ENCODE measurements around the gene RBP4.

The RBP4 gene

GRCh38 chr10:93552780-93553179, 48.3 kb downstream of the RBP4 start:
- no peak overlapping the region for H3K27ac ChIP-seq (replicated peaks; ENCODE audit: low read length)
- no peak for DNase-seq (ENCODE audit: low spot score)
- H3K4me1 ChIP-seq (ENCODE audit: control insufficient read depth in 2 of 2, insufficient read depth in 1 of 2, low read depth in 1 of 2, low read length in 2 of 2), result peaks cover 0 to 4% of the 10 kb centered on the region in 2 donors
- H3K23ac ChIP-seq (ENCODE audit: low read depth, low read length, poor library complexity), result no peak overlapping the region
- H2BK15ac ChIP-seq (ENCODE audit: low read length), result no peak overlapping the region
- no peak overlapping the region for H2BK120ac ChIP-seq (ENCODE audit: low read depth, low read length)
- H2BK5ac ChIP-seq (ENCODE audit: low read length), result no peak overlapping the region
- no peak overlapping the region for H3K14ac ChIP-seq (ENCODE audit: low read length)
- no CpG with 5 or more reads among the region's 3 CpGs for WGBS, 2 donors (ENCODE audit: extremely low coverage in 2 of 2, insufficient read length in 2 of 2, insufficient replicate concordance in 1 of 2)
- H3K27me3 ChIP-seq (ENCODE audit: control insufficient read depth in 3 of 3, insufficient read depth in 3 of 3, low read depth in 1 of 3, low read length in 3 of 3), result peaks cover 0 to 3% (median 0%) of the 10 kb centered on the region in 3 experiments
- H4K91ac ChIP-seq (ENCODE audit: low read depth, low read length, poor library complexity), result no peak overlapping the region
- no peaks in the 10 kb centered on the region for H3K36me3 ChIP-seq (replicated peaks in 1 of 2; ENCODE audit: control insufficient read depth in 2 of 2, insufficient read depth in 2 of 2, low read length in 2 of 2)
- no peaks in the 10 kb centered on the region for H3K79me1 ChIP-seq (ENCODE audit: low read depth, low read length)
- no peak overlapping the region for H3K4ac ChIP-seq (ENCODE audit: low read length)
- H2BK12ac ChIP-seq (ENCODE audit: low read length), result no peak overlapping the region
- no peak overlapping the region for H4K8ac ChIP-seq (ENCODE audit: low read depth, low read length)
- no peaks in the 10 kb centered on the region for H3K9me3 ChIP-seq (replicated peaks in 1 of 2; ENCODE audit: control insufficient read depth in 2 of 2, insufficient read depth in 1 of 2, low read depth in 1 of 2, low read length in 2 of 2)
- H3K4me2 ChIP-seq (ENCODE audit: insufficient read depth, low read length, poor library complexity, severe bottlenecking), result no peak overlapping the region
- H2AK5ac ChIP-seq (ENCODE audit: low read depth, low read length), result no peak overlapping the region
- no peak overlapping the region for H3K18ac ChIP-seq (ENCODE audit: low read length)
- H2AFZ ChIP-seq (ENCODE audit: low read length), result no peak overlapping the region
- H3K4me3 ChIP-seq (ENCODE audit: low read length in 2 of 2), result no peak overlapping the region
- H3K9ac ChIP-seq (ENCODE audit: low read depth, low read length, poor library complexity), result no peak overlapping the region

- DNase-seq (ENCODE audit: low spot score), result no peak
- Histone ChIP-seq H3K4me3 (ENCODE audit: low read length in 2 of 2) (no peak overlapping the region), H3K9ac (ENCODE audit: low read depth, low read length, poor library complexity) (no peak overlapping the region), H3K4me2 (ENCODE audit: insufficient read depth, low read length, poor library complexity, severe bottlenecking) (no peak overlapping the region), H3K14ac (ENCODE audit: low read length) (no peak overlapping the region), H3K27me3 (ENCODE audit: control insufficient read depth in 3 of 3, insufficient read depth in 3 of 3, low read depth in 1 of 3, low read length in 3 of 3) (peaks cover 0 to 3% (median 0%) of the 10 kb centered on the region in 3 experiments), H3K79me1 (ENCODE audit: low read depth, low read length) (no peaks in the 10 kb centered on the region), H3K27ac (replicated peaks; ENCODE audit: low read length) (no peak overlapping the region), H3K4ac (ENCODE audit: low read length) (no peak overlapping the region), H3K36me3 (replicated peaks in 1 of 2; ENCODE audit: control insufficient read depth in 2 of 2, insufficient read depth in 2 of 2, low read length in 2 of 2) (no peaks in the 10 kb centered on the region), H2BK12ac (ENCODE audit: low read length) (no peak overlapping the region), H3K23ac (ENCODE audit: low read depth, low read length, poor library complexity) (no peak overlapping the region), H3K18ac (ENCODE audit: low read length) (no peak overlapping the region), H2AK5ac (ENCODE audit: low read depth, low read length) (no peak overlapping the region), H2AFZ (ENCODE audit: low read length) (no peak overlapping the region), H2BK5ac (ENCODE audit: low read length) (no peak overlapping the region), H4K8ac (ENCODE audit: low read depth, low read length) (no peak overlapping the region), H2BK120ac (ENCODE audit: low read depth, low read length) (no peak overlapping the region), H2BK15ac (ENCODE audit: low read length) (no peak overlapping the region), H3K4me1 (ENCODE audit: control insufficient read depth in 2 of 2, insufficient read depth in 1 of 2, low read depth in 1 of 2, low read length in 2 of 2) (peaks cover 0 to 4% of the 10 kb centered on the region in 2 donors), H3K9me3 (replicated peaks in 1 of 2; ENCODE audit: control insufficient read depth in 2 of 2, insufficient read depth in 1 of 2, low read depth in 1 of 2, low read length in 2 of 2) (peaks cover 0 to 2% of the 10 kb centered on the region in 2 donors), H4K91ac (ENCODE audit: low read depth, low read length, poor library complexity) (no peak overlapping the region)
- no CpG with 5 or more reads among the region's 4 CpGs for WGBS, 2 donors (ENCODE audit: extremely low coverage in 2 of 2, insufficient read length in 2 of 2, insufficient replicate concordance in 1 of 2)
Measured at GRCh38 chr10:93550606-93551005, 50.4 kb downstream of the RBP4 start.

GRCh38 chr10:93548376-93549071, 52.5 kb downstream of the RBP4 start:
- Histone ChIP-seq H3K23ac (ENCODE audit: low read depth, low read length, poor library complexity) (no peak overlapping the region), H3K27me3 (ENCODE audit: control insufficient read depth in 3 of 3, insufficient read depth in 3 of 3, low read depth in 1 of 3, low read length in 3 of 3) (peaks cover 0 to 3% (median 0%) of the 10 kb centered on the region in 3 experiments), H3K4me3 (ENCODE audit: low read length in 2 of 2) (no peak overlapping the region), H3K4ac (ENCODE audit: low read length) (no peak overlapping the region), H3K18ac (ENCODE audit: low read length) (no peak overlapping the region), H4K8ac (ENCODE audit: low read depth, low read length) (no peak overlapping the region), H3K36me3 (replicated peaks in 1 of 2; ENCODE audit: control insufficient read depth in 2 of 2, insufficient read depth in 2 of 2, low read length in 2 of 2) (no peaks in the 10 kb centered on the region), H3K4me2 (ENCODE audit: insufficient read depth, low read length, poor library complexity, severe bottlenecking) (no peak overlapping the region), H3K27ac (replicated peaks; ENCODE audit: low read length) (no peak overlapping the region), H2AK5ac (ENCODE audit: low read depth, low read length) (no peak overlapping the region), H2AFZ (ENCODE audit: low read length) (no peak overlapping the region), H3K9me3 (replicated peaks in 1 of 2; ENCODE audit: control insufficient read depth in 2 of 2, insufficient read depth in 1 of 2, low read depth in 1 of 2, low read length in 2 of 2) (peaks cover 0 to 2% of the 10 kb centered on the region in 2 donors), H2BK120ac (ENCODE audit: low read depth, low read length) (no peak overlapping the region), H2BK15ac (ENCODE audit: low read length) (no peak overlapping the region), H2BK5ac (ENCODE audit: low read length) (no peak overlapping the region), H2BK12ac (ENCODE audit: low read length) (no peak overlapping the region), H3K14ac (ENCODE audit: low read length) (no peak overlapping the region), H4K91ac (ENCODE audit: low read depth, low read length, poor library complexity) (no peak overlapping the region), H3K79me1 (ENCODE audit: low read depth, low read length) (no peaks in the 10 kb centered on the region), H3K9ac (ENCODE audit: low read depth, low read length, poor library complexity) (no peak overlapping the region), H3K4me1 (ENCODE audit: control insufficient read depth in 2 of 2, insufficient read depth in 1 of 2, low read depth in 1 of 2, low read length in 2 of 2) (peaks cover 0 to 2% of the 10 kb centered on the region in 2 donors)
- no CpG with 5 or more reads among the region's 5 CpGs for WGBS, 2 donors (ENCODE audit: extremely low coverage in 2 of 2, insufficient read length in 2 of 2, insufficient replicate concordance in 1 of 2)
- DNase-seq (ENCODE audit: low spot score), result no peak

- H3K4me2 ChIP-seq (ENCODE audit: insufficient read depth, low read length, poor library complexity, severe bottlenecking), result no peak overlapping the region
- H2BK15ac ChIP-seq (ENCODE audit: low read length), result no peak overlapping the region
- H2AFZ ChIP-seq (ENCODE audit: low read length), result no peak overlapping the region
- no peak overlapping the region for H4K91ac ChIP-seq (ENCODE audit: low read depth, low read length, poor library complexity)
- H2BK120ac ChIP-seq (ENCODE audit: low read depth, low read length), result no peak overlapping the region
- no peak overlapping the region for H3K14ac ChIP-seq (ENCODE audit: low read length)
- peaks cover 0 to 2% of the 10 kb centered on the region in 2 donors for H3K9me3 ChIP-seq (replicated peaks in 1 of 2; ENCODE audit: control insufficient read depth in 2 of 2, insufficient read depth in 1 of 2, low read depth in 1 of 2, low read length in 2 of 2)
- no peak overlapping the region for H3K18ac ChIP-seq (ENCODE audit: low read length)
- no peak overlapping the region for H4K8ac ChIP-seq (ENCODE audit: low read depth, low read length)
- peaks cover 0 to 2% of the 10 kb centered on the region in 2 donors for H3K4me1 ChIP-seq (ENCODE audit: control insufficient read depth in 2 of 2, insufficient read depth in 1 of 2, low read depth in 1 of 2, low read length in 2 of 2)
- no peak overlapping the region for H2AK5ac ChIP-seq (ENCODE audit: low read depth, low read length)
- no peak for DNase-seq (ENCODE audit: low spot score)
- peaks cover 0 to 9% (median 0%) of the 10 kb centered on the region in 3 experiments for H3K27me3 ChIP-seq (ENCODE audit: control insufficient read depth in 3 of 3, insufficient read depth in 3 of 3, low read depth in 1 of 3, low read length in 3 of 3)
- no peak overlapping the region for H3K4ac ChIP-seq (ENCODE audit: low read length)
- no peak overlapping the region for H3K4me3 ChIP-seq (ENCODE audit: low read length in 2 of 2)
- no peak overlapping the region for H3K23ac ChIP-seq (ENCODE audit: low read depth, low read length, poor library complexity)
- H3K9ac ChIP-seq (ENCODE audit: low read depth, low read length, poor library complexity), result no peak overlapping the region
- H3K27ac ChIP-seq (replicated peaks; ENCODE audit: low read length), result no peak overlapping the region
- no peaks in the 10 kb centered on the region for H3K36me3 ChIP-seq (replicated peaks in 1 of 2; ENCODE audit: control insufficient read depth in 2 of 2, insufficient read depth in 2 of 2, low read length in 2 of 2)
- no peak overlapping the region for H2BK5ac ChIP-seq (ENCODE audit: low read length)
- no peaks in the 10 kb centered on the region for H3K79me1 ChIP-seq (ENCODE audit: low read depth, low read length)
- H2BK12ac ChIP-seq (ENCODE audit: low read length), result no peak overlapping the region
Measured at GRCh38 chr10:93547522-93547921, 53.5 kb downstream of the RBP4 start.

Data from neuronal stem cell (in vitro differentiated cells).